Jurkat, Clone E6-1 (cell line): ENCODE data around the gene UBTFL1. TPM values are rescaled to one million over a fixed set of nuclear protein-coding genes. Genes with fewer than 3 reads are reported as not detected.
A peak's percentile ranks its signal among the peaks of the same experiment; 100 is the strongest.
"Not testable (repeated sequence)": the region's sequence is repeated elsewhere in the genome, so short reads cannot be mapped to it uniquely, and the experiment has no call there.

ENCODE experiments used
- DNase-seq: peaks from one replicate; pipeline ENCODE4 v3.0.0-alpha.2; 2011; ENCODE audit warnings: low read depth, low spot score
- H3K4me3 ChIP-seq: 2 replicates; pipeline ENCODE4 v1.5.1; 2011; ENCODE audit warnings: mild to moderate bottlenecking, low read length, control low read depth, moderate library complexity
- polyA plus RNA-seq: library from polyadenylated mRNA; unstranded; fragments of >200 nt; gene quantifications from one replicate; pipeline ENCODE4 v1.2.1, GENCODE V29; 2012; ENCODE audit warnings: missing spikeins; ENCODE audit not compliant: insufficient read length, insufficient read depth

Gene UBTFL1, protein sequence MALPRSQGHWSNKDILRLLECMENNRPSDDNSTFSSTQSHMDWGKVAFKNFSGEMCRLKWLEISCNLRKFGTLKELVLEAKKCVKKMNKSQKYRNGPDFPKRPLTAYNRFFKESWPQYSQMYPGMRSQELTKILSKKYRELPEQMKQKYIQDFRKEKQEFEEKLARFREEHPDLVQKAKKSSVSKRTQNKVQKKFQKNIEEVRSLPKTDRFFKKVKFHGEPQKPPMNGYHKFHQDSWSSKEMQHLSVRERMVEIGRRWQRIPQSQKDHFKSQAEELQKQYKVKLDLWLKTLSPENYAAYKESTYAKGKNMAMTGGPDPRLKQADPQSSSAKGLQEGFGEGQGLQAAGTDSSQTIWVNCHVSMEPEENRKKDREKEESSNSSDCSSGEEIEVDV
- polyA plus RNA-seq, result not detected

DNA sequence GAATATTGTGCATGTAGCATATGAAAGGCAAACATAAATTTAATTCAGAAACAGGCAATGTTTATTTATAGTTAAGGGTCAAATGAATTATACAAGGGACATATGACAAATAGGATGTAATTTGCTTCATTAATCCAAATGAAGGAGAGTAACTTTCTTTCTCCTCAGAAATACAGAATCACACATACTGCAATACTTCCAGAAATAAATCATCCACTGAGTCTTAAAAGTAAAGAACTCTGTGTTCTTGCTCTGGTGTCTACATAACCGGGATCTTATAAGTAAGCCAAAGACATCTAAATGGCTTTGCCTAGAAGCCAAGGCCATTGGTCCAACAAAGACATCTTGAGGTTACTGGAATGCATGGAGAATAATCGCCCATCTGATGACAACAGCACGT, at the start of gene UBTFL1:
Gene UBTFL1 (plus strand): TSS at position 301 of the 400 bp plus-strand sequence. CDS start 0 bp downstream, at position 301.
- not testable (repeated sequence) for H3K4me3 ChIP-seq, DNase-seq

- H3K4me3 ChIP-seq, DNase-seq: not testable (repeated sequence)
These were observed 34.0 kb upstream of the UBTFL1 start for GRCh38 chr11:90051591-90052209.

- DNase-seq, H3K4me3 ChIP-seq: not testable (repeated sequence)
These were observed 33.4 kb upstream of the UBTFL1 start for GRCh38 chr11:90052311-90052710.

DNA sequence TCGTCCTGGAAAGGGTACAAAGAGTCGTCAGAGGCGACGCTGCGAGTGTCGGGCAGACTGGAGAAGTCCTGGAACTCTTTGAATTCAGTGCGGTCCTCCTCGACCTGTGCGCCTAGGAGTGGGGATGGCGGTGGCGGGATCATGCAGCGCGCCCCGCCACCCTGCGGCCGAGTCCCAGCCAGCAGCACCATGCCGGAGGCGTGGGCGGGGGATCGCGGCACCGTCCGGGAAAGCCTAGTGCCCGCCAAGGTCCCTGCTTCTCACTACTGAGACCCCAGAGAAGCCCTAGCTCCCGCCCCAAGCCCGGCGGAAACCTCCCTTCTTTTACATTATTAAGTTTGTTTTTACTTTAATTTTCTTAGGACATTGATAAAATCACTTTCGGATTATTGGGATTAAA, 32.2 kb upstream of the UBTFL1 start:
- not testable (repeated sequence) for H3K4me3 ChIP-seq, DNase-seq

DNA sequence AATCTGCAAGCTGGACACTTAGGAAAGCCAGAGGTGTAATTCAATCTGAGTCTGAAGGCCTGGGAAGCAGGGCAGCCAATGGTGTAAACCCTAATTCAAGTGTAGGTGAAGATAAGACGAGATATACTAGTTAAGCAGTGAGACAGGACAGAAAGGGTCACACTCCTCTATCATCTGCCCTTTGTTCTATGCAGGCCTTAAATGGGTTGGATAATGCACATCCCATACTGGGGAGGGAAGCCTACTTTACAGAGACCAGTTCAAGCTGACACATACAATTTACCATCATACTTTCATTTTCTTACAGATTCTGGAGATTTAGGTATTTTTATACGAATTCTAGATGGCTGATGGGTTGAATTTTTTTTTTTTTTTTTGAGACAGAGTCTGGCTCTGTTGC, 3.0 kb downstream of the UBTFL1 start:
- not testable (repeated sequence) for DNase-seq, H3K4me3 ChIP-seq

DNA sequence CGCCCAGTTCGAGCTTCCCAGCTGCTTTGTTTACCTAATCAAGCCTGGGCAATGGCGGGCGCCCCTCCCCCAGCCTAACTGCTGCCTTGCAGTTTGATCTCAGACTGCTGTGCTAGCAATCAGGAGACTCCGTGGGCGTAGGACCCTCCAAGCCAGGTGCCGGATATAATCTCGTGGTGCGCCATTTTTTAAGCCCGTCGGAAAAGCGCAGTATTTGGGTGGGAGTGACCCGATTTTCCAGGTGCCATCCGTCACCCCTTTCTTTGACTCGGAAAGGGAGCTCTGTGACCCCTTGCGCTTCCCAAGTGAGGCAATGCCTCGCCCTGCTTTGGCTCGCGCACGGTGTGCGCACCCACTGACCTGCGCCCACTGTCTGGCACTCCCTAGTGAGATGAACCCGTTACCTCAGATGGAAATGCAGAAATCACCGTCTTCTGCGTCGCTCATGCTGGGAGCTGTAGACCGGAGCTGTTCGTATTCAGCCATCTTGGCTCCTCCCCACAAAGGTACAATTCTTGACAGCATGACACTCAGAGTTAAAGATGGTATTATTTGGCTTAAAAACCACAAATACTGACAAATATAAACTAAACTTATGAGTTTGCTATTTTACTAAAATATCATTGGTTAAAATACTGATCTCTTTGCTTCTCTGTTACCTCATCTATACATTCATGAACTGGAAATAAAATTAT, 9.6 kb downstream of the UBTFL1 start:
- DNase-seq, H3K4me3 ChIP-seq: not testable (repeated sequence)

- H3K4me3 ChIP-seq, DNase-seq: not testable (repeated sequence)
These were observed 12.5 kb downstream of the UBTFL1 start for GRCh38 chr11:90098261-90098660.

DNA sequence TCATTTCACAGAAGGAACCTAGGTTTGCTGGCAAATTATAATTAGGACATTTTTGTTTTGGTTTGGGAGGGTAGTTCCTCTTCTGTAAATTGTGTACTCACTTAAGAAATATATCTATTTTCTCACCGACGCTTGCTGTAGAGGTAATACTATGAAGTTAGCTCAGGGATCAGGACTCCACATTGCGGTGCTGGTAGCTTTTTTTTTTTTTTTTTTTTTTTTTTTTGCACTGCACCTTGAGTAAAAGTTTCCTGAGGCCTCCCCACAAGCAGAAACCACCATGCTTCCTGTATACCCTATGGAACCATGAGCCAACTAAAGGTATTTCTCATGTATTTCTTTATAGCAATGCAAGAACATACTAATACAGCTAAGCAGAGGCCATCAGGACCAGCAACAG, 14.7 kb downstream of the UBTFL1 start:
- H3K4me3 ChIP-seq, result no peak overlapping the region
- peak; percentile 32 for DNase-seq

GRCh38 chr11:90113541-90113940, 27.8 kb downstream of the UBTFL1 start:
- H3K4me3 ChIP-seq, result no peak overlapping the region
- DNase-seq, result no peak

DNA sequence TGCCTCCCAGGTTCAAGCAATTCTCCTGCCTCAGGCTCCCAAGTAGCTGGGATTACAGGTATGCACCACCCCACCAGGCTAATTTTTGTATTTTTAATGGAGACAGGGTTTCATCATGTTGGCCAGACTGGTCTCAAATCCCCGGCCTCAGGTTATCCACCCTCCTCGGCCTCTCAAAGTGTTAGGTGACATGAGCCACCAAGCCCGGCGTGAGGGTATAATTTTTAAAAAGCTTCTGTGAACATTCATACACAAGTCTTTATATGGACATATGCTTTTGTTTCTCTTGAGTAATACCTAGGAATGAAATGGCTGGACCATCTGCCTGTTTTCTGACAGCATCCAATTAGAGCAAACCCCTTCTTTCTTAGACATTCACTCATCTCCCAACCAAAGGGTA, 34.4 kb downstream of the UBTFL1 start:
- no peak for DNase-seq
- no peak overlapping the region for H3K4me3 ChIP-seq

- peak; percentile 2 for DNase-seq
- H3K4me3 ChIP-seq, result no peak overlapping the region
These were observed 38.6 kb downstream of the UBTFL1 start for GRCh38 chr11:90124371-90124770.

DNA sequence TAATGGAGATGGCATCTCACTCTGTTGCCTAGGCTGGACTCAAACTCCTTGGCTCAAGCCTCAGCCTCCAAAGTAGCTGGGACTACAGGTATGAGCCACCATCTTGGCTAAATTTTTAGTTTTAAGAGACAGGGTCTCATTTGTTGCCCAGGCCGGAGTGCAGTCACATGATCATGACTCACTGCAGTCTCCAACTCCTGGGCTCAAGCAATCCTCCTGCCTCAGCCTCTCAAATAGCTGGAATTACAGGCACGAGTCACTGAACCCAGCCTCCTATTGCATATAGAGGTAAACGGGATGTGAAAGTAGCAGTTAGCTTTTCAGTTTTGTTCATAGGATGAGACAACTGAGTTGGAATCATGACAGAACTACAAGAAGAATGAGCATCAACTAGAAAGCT, 39.2 kb downstream of the UBTFL1 start:
- no peak for DNase-seq
- no peak overlapping the region for H3K4me3 ChIP-seq

DNA sequence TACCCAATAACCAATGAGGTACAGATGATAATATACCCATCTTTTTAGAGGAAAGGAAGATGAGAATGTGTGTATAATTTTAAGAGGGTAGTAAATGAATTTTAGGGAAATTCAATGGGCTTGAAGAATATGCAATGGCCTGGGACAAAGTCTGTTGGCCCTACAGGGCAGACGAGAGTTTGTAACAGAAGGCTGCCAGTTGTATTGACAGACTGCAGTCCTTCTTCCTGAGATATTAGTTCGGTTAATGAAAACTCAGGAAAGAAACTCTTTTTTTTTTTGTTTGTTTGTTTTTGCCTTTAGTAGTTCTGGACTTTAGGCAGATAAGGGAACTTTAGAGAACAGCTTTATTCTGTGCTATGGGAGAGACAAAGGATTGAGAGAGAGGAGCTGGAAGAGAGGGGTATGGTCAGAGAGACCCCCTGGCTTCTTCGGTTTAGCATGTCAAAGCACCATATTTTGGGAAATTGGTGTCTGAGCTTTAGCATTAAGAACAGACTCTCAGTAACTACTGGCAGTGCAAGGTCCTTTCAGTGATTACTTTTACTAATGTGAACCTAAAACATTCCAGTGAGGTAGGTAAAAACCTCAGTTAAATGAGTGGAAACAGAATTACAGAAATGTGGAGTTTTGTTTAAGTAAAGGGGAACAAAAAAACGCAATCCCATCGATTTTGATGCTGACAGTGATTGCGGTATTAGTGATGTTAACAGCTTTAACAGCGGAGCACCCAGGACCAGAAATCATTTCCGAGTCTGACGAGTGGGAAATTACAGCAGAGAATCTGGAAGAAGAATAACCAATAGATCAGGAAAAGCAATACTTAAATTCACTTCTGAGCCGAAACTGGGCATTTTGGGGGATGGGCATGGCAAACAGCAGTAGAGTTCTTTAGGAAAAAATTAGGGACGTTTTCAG, 48.1 kb downstream of the UBTFL1 start:
- no peak overlapping the region for H3K4me3 ChIP-seq
- DNase-seq, result no peak

DNA sequence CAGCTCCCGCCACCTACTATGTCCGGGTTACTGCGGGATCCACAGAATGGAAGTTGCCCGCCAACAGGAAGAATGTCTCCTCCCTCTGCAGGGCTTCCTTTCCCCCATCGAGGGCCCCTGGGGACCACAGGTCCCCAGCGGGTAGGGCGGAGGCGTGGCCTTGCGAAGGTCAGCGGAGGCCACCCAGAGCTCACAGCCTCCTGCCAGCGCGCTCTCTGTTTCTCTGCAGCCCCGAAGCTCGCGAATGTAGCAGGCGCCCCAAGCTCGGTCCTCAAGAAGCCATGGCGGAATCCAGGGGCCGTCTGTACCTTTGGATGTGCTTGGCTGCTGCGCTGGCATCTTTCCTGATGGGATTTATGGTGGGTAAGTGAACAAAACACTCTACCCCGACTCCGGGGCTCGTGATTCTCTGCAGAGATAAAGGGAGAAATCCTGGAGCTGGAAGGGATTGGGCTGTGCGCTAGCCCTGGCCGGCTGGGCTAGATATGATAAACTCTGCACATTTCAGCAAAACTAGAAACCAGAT, 48.8 kb downstream of the UBTFL1 start, which contains the start of gene NAALAD2:
Gene NAALAD2 (plus strand): TSS at position 186 of the 526 bp plus-strand sequence. CDS start 96 bp downstream, at position 282.
- DNase-seq, result no peak
- no peak within 1 kb of the TSS for H3K4me3 ChIP-seq

GRCh38 chr11:90135016-90135415, 49.3 kb downstream of the UBTFL1 start:
- H3K4me3 ChIP-seq, result no peak overlapping the region
- DNase-seq, result no peak
